IMR-90 (cell line): ENCODE results near the gene TMPRSS7. TPM values are rescaled to one million over a fixed set of nuclear protein-coding genes. Genes with fewer than 3 reads are reported as not detected.

Source experiments
- ATAC-seq: fragments of 200-7000 bp; cut with Tn5 transposase; 2 replicates; pipeline ENCODE4 v1.9.1; 2020; ENCODE audit warnings: low read depth, mild to moderate bottlenecking, moderate library complexity
- BruUV-seq: library from RNA; stranded (reverse); fragments of 400-500 nt; replicated peaks from 2 replicates; lab custom pipeline; 2021; lab: Mats Ljungman, UMichigan
- CTCF ChIA-PET: fragments of 300-600 bp; formaldehyde crosslinking; extraction: SDS; loops from one replicate; lab custom pipeline; 2021; ENCODE audit warnings: antibody characterized with exemption; lab: Yijun Ruan, JAX
- POLR2A ChIA-PET: fragments of 300-600 bp; sonication (Branson Sonifier 250); formaldehyde crosslinking; loops from one replicate; lab custom pipeline; 2022; ENCODE audit warnings: antibody characterized with exemption; ENCODE audit not compliant: unreplicated experiment; lab: Charles Lee
- DNase-seq: peaks from one replicate; pipeline ENCODE4 v3.0.0; 2013
- H2AFZ ChIP-seq: replicated peaks from 2 replicates; pipeline ENCODE3; 2013; ENCODE audit warnings: low read length, mild to moderate bottlenecking; ENCODE audit not compliant: poor library complexity
- H2AK5ac ChIP-seq: 2 replicates; pipeline ENCODE4 v1.6.1; 2013; ENCODE audit warnings: low read depth, low read length, inconsistent platforms
- H2AK9ac ChIP-seq: replicated peaks from 2 replicates; pipeline ENCODE3; 2013; ENCODE audit warnings: mild to moderate bottlenecking, low read depth, low read length, moderate library complexity; ENCODE audit not compliant: poor library complexity
- H2BK120ac ChIP-seq: 2 replicates; pipeline ENCODE4 v1.6.1; 2013; ENCODE audit warnings: low read depth, low read length, inconsistent platforms
- H2BK15ac ChIP-seq: 3 replicates; pipeline ENCODE4 v1.6.1; 2013; ENCODE audit warnings: low read depth, low read length, inconsistent platforms
- H2BK20ac ChIP-seq: 2 replicates; pipeline ENCODE4 v1.6.1; 2013; ENCODE audit warnings: low read depth, mild to moderate bottlenecking, inconsistent platforms, low read length, moderate library complexity
- H2BK5ac ChIP-seq: 2 replicates; pipeline ENCODE4 v1.6.1; 2013; ENCODE audit warnings: mild to moderate bottlenecking, low read depth, low read length, inconsistent platforms; ENCODE audit not compliant: poor library complexity, severe bottlenecking
- H3K14ac ChIP-seq: replicated peaks from 2 replicates; pipeline ENCODE4 v1.6.1; 2013; ENCODE audit warnings: low read depth, low read length, inconsistent platforms
- H3K18ac ChIP-seq: 2 replicates; pipeline ENCODE4 v1.6.1; 2013; ENCODE audit warnings: low read depth, low read length, control low read depth
- H3K23ac ChIP-seq: 2 replicates; pipeline ENCODE4 v1.6.1; 2013; ENCODE audit warnings: low read depth, low read length, inconsistent platforms
- H3K27ac ChIP-seq: 2 replicates; pipeline ENCODE4 v1.5.1; 2013; ENCODE audit warnings: mild to moderate bottlenecking, control low read depth, low read length; ENCODE audit not compliant: insufficient read depth
- H3K27me3 ChIP-seq: 2 replicates; pipeline ENCODE4 v1.6.1; 2013; ENCODE audit warnings: low read length; ENCODE audit not compliant: control insufficient read depth, insufficient read depth
- H3K36me3 ChIP-seq: 2 replicates; pipeline ENCODE4 v1.6.1; 2013; ENCODE audit warnings: low read length, mixed read lengths; ENCODE audit not compliant: control insufficient read depth, insufficient read depth
- H3K4ac ChIP-seq: 2 replicates; pipeline ENCODE4 v1.6.1; 2013; ENCODE audit warnings: low read depth, low read length, inconsistent platforms
- H3K4me1 ChIP-seq: 2 replicates; pipeline ENCODE4 v1.6.1; 2013; ENCODE audit warnings: low read length, mixed read lengths; ENCODE audit not compliant: control insufficient read depth, insufficient read depth
- H3K4me2 ChIP-seq: 2 replicates; pipeline ENCODE4 v1.6.1; 2013; ENCODE audit warnings: low read depth, mild to moderate bottlenecking, control low read depth, low read length, moderate library complexity
- H3K4me3 ChIP-seq: 2 replicates; pipeline ENCODE4 v1.5.1; 2013; ENCODE audit warnings: low read depth, mild to moderate bottlenecking, control low read depth, low read length, moderate library complexity; ENCODE audit not compliant: insufficient read depth
- H3K56ac ChIP-seq: 2 replicates; pipeline ENCODE4 v1.6.1; 2013; ENCODE audit warnings: low read length, inconsistent platforms; ENCODE audit not compliant: insufficient read depth; ENCODE audit errors: extremely low read depth
- H3K79me1 ChIP-seq, 2 experiments: 2 replicates each; pipeline ENCODE4 v1.6.1; 2013; ENCODE audit warnings: low read length in 2 of 2, inconsistent platforms in 1 of 2, low read depth in 1 of 2
- H3K9ac ChIP-seq: 2 replicates; pipeline ENCODE4 v1.6.1; 2013; ENCODE audit warnings: low read depth, low read length, control low read depth
- H3K9me1 ChIP-seq: 2 replicates; pipeline ENCODE4 v1.6.1; 2013; ENCODE audit warnings: low read length, inconsistent platforms; ENCODE audit not compliant: insufficient read depth
- H3K9me3 ChIP-seq: 2 replicates; pipeline ENCODE4 v1.6.1; 2013; ENCODE audit warnings: low read length; ENCODE audit not compliant: control insufficient read depth, insufficient read depth
- H4K20me1 ChIP-seq: 2 replicates; pipeline ENCODE4 v1.6.1; 2013; ENCODE audit warnings: low read length, inconsistent platforms; ENCODE audit not compliant: insufficient read depth
- H4K5ac ChIP-seq: 2 replicates; pipeline ENCODE4 v1.6.1; 2013; ENCODE audit warnings: mild to moderate bottlenecking, low read depth, low read length, control low read depth
- H4K8ac ChIP-seq, 2 experiments: 2 replicates each; pipeline ENCODE4 v1.6.1; 2013; ENCODE audit warnings: low read depth in 2 of 2, low read length in 2 of 2, control low read depth in 1 of 2, inconsistent platforms in 1 of 2
- H4K91ac ChIP-seq: 2 replicates; pipeline ENCODE4 v1.6.1; 2013; ENCODE audit warnings: low read depth, low read length, inconsistent platforms; ENCODE audit not compliant: insufficient read depth
- BHLHE40 ChIP-seq: fragments of 150-350 bp; IDR thresholded peaks from 2 replicates; pipeline ENCODE4 v1.6.1; 2016; ENCODE audit warnings: mild to moderate bottlenecking, low read depth, low read length
- CEBPB ChIP-seq: IDR thresholded peaks from 2 replicates; pipeline ENCODE4 v1.6.1; 2012; ENCODE audit warnings: low read depth, low read length, improper control_type of control experiment
- CHD1 ChIP-seq: IDR thresholded peaks from 2 replicates; pipeline ENCODE4 v1.6.1; 2012; ENCODE audit warnings: low read depth, low read length, improper control_type of control experiment
- FOS ChIP-seq: fragments of 150-350 bp; IDR thresholded peaks from 2 replicates; pipeline ENCODE4 v1.6.1; 2016; ENCODE audit warnings: low read depth, low read length
- RAD21 ChIP-seq: IDR thresholded peaks from 2 replicates; pipeline ENCODE4 v1.6.1; 2012; ENCODE audit warnings: low read length, improper control_type of control experiment
- RFX5 ChIP-seq: IDR thresholded peaks from 2 replicates; pipeline ENCODE4 v1.8.0; 2012; ENCODE audit warnings: low read depth, mild to moderate bottlenecking, low read length, moderate library complexity
- SMC3 ChIP-seq: fragments of 150-350 bp; IDR thresholded peaks from 2 replicates; pipeline ENCODE4 v1.6.1; 2016; ENCODE audit warnings: low read depth, mild to moderate bottlenecking, antibody characterized with exemption, low read length, moderate library complexity
- WGBS, 2 experiments: methylation state at CpG; one replicate each; pipeline versions ENCODE4 v1.1.5 to v1.1.7; 2013; ENCODE audit warnings: missing lambda C conversion rate in 2 of 2; ENCODE audit not compliant: insufficient read length in 1 of 2; ENCODE audit errors: extremely low coverage in 2 of 2; 5-methylcytosine and 5-hydroxymethylcytosine counted together
- dilution Hi-C: fragments of 300-500 bp; cut with HindIII; formaldehyde crosslinking; loops from one replicate; pipeline ENCODE4 v1.14.3; 2018; ENCODE audit warnings: low sequenced_read_pairs; ENCODE audit not compliant: unreplicated experiment
- in situ Hi-C: fragments of 300-500 bp; cut with MboI; formaldehyde crosslinking; loops from 3 replicates; pipeline ENCODE4 v1.14.3; 2019; ENCODE audit warnings: low sequenced_read_pairs, inconsistent platforms, mixed read lengths
- intact Hi-C: fragments of 100-400 bp; cut with micrococcal nuclease; formaldehyde crosslinking; loops from 2 replicates; pipeline ENCODE4 v1.10.0; 2022
- polyA plus RNA-seq, 3 experiments: library from polyadenylated mRNA; depleted of rRNA; stranded (reverse); fragments of >200 nt; gene quantifications; 2 replicates each; pipeline ENCODE4 v1.2.3, GENCODE V29; 2012; ENCODE audit warnings: low replicate concordance in 1 of 3
- total RNA-seq: library from RNA; depleted of rRNA; stranded (reverse); fragments of >200 nt; gene quantifications from 2 replicates; pipeline ENCODE4 v1.2.3, GENCODE V29; 2012
- TF ChIP-seq, protein P1 (sequence below): fragments of 150-350 bp; IDR thresholded peaks from 2 replicates; pipeline ENCODE4 v1.6.1; 2016; ENCODE audit warnings: low read depth, mild to moderate bottlenecking, low read length, moderate library complexity, borderline replicate concordance

TMPRSS7 gene
- total and polyA plus RNA-seq, 2 of the 4 experiments (the other 2 are of a cell fraction), result 0.07 TPM; not detected in 1

DNA sequence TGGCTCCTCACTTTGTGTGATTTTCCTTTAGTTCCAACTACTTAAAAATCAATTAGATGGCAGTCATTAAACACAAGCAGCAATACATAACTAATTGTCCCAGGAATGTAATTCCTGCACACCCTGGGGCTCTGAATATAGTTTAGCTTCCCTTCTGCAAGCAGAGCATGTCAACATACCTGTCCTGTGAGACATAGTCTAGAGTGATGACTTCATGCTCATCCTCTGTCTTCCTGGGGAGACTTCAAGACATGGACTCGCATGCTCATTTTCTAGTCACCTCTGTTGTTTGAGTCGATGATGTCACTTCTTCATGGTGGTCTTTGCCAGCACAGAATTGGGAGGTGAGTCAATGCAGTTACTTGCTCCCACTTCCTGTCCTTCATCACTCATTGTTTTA is 67.4 kb downstream of the TMPRSS7 start:
- Histone ChIP-seq H4K20me1 (no peaks in the 10 kb centered on the region), H2BK120ac (peak overlapping the region; percentile 20; the same call in 1 of the 2 replicates), H3K36me3 (peaks cover 3% of the 10 kb centered on the region; the same call in 1 of the 2 replicates), H3K9me3 (no peaks in the 10 kb centered on the region), H3K9me1 (peaks cover 15% of the 10 kb centered on the region), H4K8ac (no peak overlapping the region), H2BK15ac (no peak overlapping the region; the same call in 2 of the 3 replicates), H3K4ac (0 out of 2 replicates have a peak overlapping the region, but pooled peaks have one; percentile 22), H2AK9ac (no peak overlapping the region), H4K5ac (no peak overlapping the region), H2AK5ac (no peak overlapping the region), H3K27ac (no peak overlapping the region; the same call in 1 of the 2 replicates), H2AFZ (peak overlapping the region; percentile 9), H3K56ac (no peak overlapping the region), H3K4me1 (peaks cover 4% of the 10 kb centered on the region), H3K4me2 (no peak overlapping the region), H3K27me3 (no peaks in the 10 kb centered on the region), H3K14ac (no peak overlapping the region), H2BK5ac (peak overlapping the region; percentile 71), H3K18ac (no peak overlapping the region), H2BK20ac (no peak overlapping the region), H4K91ac (no peak overlapping the region), H3K9ac (no peak overlapping the region), H3K4me3 (no peak overlapping the region), H3K79me1 (peaks cover 12 to 56% of the 10 kb centered on the region in 2 experiments), H3K23ac (no peak overlapping the region)
- in situ Hi-C loops, result no loop called here
- intact Hi-C loops, result no loop called here
- WGBS, 2 experiments, result no CpG with 5 or more reads among the region's 2 CpGs
- ATAC-seq (peak; percentile 65), DNase-seq (peak; percentile 97)
- CTCF ChIA-PET, result no interaction called here
- TF ChIP-seq RFX5, result no peak
- TF ChIP-seq CHD1, result no peak
- peak; percentile 67 for TF ChIP-seq FOS
- TF ChIP-seq SMC3, result no peak
- TF ChIP-seq, protein P1, sequence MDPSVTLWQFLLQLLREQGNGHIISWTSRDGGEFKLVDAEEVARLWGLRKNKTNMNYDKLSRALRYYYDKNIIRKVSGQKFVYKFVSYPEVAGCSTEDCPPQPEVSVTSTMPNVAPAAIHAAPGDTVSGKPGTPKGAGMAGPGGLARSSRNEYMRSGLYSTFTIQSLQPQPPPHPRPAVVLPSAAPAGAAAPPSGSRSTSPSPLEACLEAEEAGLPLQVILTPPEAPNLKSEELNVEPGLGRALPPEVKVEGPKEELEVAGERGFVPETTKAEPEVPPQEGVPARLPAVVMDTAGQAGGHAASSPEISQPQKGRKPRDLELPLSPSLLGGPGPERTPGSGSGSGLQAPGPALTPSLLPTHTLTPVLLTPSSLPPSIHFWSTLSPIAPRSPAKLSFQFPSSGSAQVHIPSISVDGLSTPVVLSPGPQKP, result no peak
- 0 out of 2 replicates have a peak, but pooled peaks have one; percentile 24 for TF ChIP-seq BHLHE40
- TF ChIP-seq RAD21, result 0 out of 2 replicates have a peak, but pooled peaks have one; percentile 8
- peak; percentile 60 for TF ChIP-seq CEBPB
- no TSS peak for BruUV-seq
- POLR2A ChIA-PET, result no interaction called here
- dilution Hi-C loops, result no loop called here
